Measurements from ENCODE around the gene TJP1.

DNA sequence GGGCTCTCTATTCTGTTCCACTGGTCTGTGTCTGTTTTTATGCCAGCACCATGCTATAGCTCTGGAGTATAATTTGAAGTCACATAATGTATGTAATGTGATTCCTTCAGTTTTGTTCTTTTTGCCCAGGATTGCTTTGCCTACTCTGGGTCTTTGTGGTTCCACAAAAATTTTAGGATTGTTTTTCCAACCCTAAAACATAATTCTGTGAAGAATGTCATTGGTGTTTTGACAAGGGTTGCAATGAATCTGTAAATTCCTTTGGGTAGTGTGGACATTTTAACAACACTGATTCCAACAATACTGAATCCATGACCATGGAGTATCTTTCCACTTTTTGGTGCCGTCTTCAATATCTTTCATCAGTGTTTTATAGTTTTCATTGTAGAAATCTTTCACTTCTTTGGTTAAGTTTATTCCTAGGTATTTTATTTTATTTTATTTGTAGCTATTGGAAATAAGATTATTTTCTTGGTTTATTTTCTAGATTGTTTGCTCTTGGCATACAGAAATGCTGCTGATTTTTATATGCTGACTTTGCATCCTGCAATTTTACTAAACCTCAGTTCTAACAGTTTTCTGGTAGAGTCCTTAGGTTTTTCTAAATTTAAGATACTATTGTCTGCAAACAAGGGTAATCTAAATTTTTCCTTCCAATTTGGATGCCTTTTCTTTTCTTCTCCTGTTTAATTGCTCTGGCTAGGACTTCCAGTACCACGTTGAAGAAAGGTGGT, 29.7 kb downstream of the TJP1 start:
- TF ChIP-seq GATA2 (IDR thresholded peaks at IDR 0.05; ENCODE audit: low read depth, low read length) (no peak), GATA3 (IDR thresholded peaks at IDR 0.05; ENCODE audit: low read depth, low read length) (no peak)
